ENCODE data around the gene AAK1. TPM values are rescaled to one million over a fixed set of nuclear protein-coding genes. Genes with fewer than 3 reads are reported as not detected.
"Not testable (repeated sequence)": the region's sequence is repeated elsewhere in the genome, so short reads cannot be mapped to it uniquely, and the experiment has no call there.

Gene AAK1
- total RNA-seq, 1 donor from 2014 or later: 68.2 TPM

DNA sequence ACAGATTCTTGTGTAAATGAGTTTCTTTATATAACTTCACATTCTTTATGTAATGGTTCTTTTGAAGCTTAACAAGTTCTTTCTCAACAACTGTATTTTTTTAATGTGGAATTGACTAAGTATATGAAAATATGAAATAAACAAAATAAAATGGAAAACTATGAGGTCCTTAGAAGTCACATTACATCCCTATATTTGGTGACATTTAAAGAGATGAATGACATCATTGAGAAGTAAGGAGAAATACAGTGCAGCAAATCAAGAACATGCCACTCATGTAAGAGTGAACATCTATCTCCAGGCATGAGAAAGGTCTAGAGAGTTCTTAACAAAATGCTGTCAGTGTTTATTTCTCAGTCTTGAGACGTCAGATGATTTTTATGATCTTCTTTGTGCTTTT lies 39.0 kb upstream of the AAK1 start:
- peaks cover 2% of the 10 kb centered on the region for H3K27me3 Mint-ChIP-seq (ENCODE audit: unreplicated experiment)
- H3K9me3 Mint-ChIP-seq (ENCODE audit: unreplicated experiment): no peaks in the 10 kb centered on the region
- H3K27ac Mint-ChIP-seq (ENCODE audit: unreplicated experiment): no peak overlapping the region
- TF ChIP-seq, protein P1, sequence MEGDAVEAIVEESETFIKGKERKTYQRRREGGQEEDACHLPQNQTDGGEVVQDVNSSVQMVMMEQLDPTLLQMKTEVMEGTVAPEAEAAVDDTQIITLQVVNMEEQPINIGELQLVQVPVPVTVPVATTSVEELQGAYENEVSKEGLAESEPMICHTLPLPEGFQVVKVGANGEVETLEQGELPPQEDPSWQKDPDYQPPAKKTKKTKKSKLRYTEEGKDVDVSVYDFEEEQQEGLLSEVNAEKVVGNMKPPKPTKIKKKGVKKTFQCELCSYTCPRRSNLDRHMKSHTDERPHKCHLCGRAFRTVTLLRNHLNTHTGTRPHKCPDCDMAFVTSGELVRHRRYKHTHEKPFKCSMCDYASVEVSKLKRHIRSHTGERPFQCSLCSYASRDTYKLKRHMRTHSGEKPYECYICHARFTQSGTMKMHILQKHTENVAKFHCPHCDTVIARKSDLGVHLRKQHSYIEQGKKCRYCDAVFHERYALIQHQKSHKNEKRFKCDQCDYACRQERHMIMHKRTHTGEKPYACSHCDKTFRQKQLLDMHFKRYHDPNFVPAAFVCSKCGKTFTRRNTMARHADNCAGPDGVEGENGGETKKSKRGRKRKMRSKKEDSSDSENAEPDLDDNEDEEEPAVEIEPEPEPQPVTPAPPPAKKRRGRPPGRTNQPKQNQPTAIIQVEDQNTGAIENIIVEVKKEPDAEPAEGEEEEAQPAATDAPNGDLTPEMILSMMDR (IDR thresholded peaks at IDR 0.05; ENCODE audit: partially characterized antibody, unreplicated experiment): no peak
- no peaks in the 10 kb centered on the region for H3K36me3 Mint-ChIP-seq (ENCODE audit: unreplicated experiment)
- H3K4me1 Mint-ChIP-seq (ENCODE audit: low read depth, unreplicated experiment): no peaks in the 10 kb centered on the region
- no peak overlapping the region for H3K4me3 Mint-ChIP-seq (ENCODE audit: unreplicated experiment)
- DNase-seq: no peak

DNA sequence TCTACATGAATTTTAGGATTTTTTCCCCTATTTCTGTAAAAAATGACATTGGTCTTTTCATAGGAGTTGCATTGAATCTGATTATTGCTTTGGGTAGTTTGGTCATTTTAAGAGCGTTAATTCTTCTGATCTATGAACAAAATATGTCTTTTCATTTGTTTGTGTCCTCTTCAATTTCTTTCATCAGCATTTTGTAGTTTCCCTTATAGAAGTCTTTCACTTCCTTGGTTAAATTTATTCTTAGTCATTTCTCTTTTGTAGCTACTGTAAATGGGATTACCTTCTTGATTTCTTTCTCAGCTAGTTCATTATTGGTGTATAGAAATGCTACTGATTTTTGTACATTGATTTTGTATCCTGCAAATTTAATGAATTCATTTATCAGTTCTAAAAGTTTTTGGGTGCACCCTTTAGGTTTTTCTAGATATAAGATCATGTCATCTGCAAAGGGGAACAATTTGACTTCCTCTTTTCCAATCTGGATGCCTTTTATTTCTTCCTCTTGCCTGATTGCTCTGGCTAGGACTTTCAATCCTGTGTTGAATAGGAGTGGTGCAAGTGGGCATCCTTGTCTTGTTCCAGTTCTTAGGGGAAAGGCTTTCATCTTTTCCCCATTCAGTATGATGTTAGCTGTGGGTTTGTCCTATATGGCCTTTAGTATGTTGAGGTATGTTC lies 36.6 kb upstream of the AAK1 start:
- Mint-ChIP-seq H3K27ac (ENCODE audit: unreplicated experiment) (no peak overlapping the region), H3K4me1 (ENCODE audit: low read depth, unreplicated experiment) (no peaks in the 10 kb centered on the region), H3K27me3 (ENCODE audit: unreplicated experiment) (no peaks in the 10 kb centered on the region), H3K9me3 (ENCODE audit: unreplicated experiment) (no peaks in the 10 kb centered on the region), H3K4me3 (ENCODE audit: unreplicated experiment) (no peak overlapping the region), H3K36me3 (ENCODE audit: unreplicated experiment) (no peaks in the 10 kb centered on the region)
- DNase-seq: no peak
- TF ChIP-seq, protein P1 (IDR thresholded peaks at IDR 0.05; ENCODE audit: partially characterized antibody, unreplicated experiment): no peak

- H3K9me3 Mint-ChIP-seq (ENCODE audit: unreplicated experiment): no peaks in the 10 kb centered on the region
- H3K4me3 Mint-ChIP-seq (ENCODE audit: unreplicated experiment): no peak overlapping the region
- no peaks in the 10 kb centered on the region for H3K27me3 Mint-ChIP-seq (ENCODE audit: unreplicated experiment)
- H3K4me1 Mint-ChIP-seq (ENCODE audit: low read depth, unreplicated experiment): no peaks in the 10 kb centered on the region
- no peak for DNase-seq
- TF ChIP-seq, protein P1 (IDR thresholded peaks at IDR 0.05; ENCODE audit: partially characterized antibody, unreplicated experiment): no peak
- no peaks in the 10 kb centered on the region for H3K36me3 Mint-ChIP-seq (ENCODE audit: unreplicated experiment)
- no peak overlapping the region for H3K27ac Mint-ChIP-seq (ENCODE audit: unreplicated experiment)
Observed at GRCh38 chr2:69677914-69678313, 34.4 kb upstream of the AAK1 start.

GRCh38 chr2:69676146-69676545 lies 32.6 kb upstream of the AAK1 start:
- H3K27ac Mint-ChIP-seq (ENCODE audit: unreplicated experiment): no peak overlapping the region
- peaks cover 5% of the 10 kb centered on the region for H3K36me3 Mint-ChIP-seq (ENCODE audit: unreplicated experiment)
- TF ChIP-seq, protein P1 (IDR thresholded peaks at IDR 0.05; ENCODE audit: partially characterized antibody, unreplicated experiment): no peak
- H3K27me3 Mint-ChIP-seq (ENCODE audit: unreplicated experiment): no peaks in the 10 kb centered on the region
- H3K4me3 Mint-ChIP-seq (ENCODE audit: unreplicated experiment): no peak overlapping the region
- no peak for DNase-seq
- no peaks in the 10 kb centered on the region for H3K9me3 Mint-ChIP-seq (ENCODE audit: unreplicated experiment)
- H3K4me1 Mint-ChIP-seq (ENCODE audit: low read depth, unreplicated experiment): no peaks in the 10 kb centered on the region

GRCh38 chr2:69674316-69674670 lies 30.8 kb upstream of the AAK1 start:
- Mint-ChIP-seq H3K27ac (ENCODE audit: unreplicated experiment) (no peak overlapping the region), H3K27me3 (ENCODE audit: unreplicated experiment) (no peaks in the 10 kb centered on the region), H3K4me1 (ENCODE audit: low read depth, unreplicated experiment) (no peaks in the 10 kb centered on the region), H3K4me3 (ENCODE audit: unreplicated experiment) (no peak overlapping the region), H3K9me3 (ENCODE audit: unreplicated experiment) (no peaks in the 10 kb centered on the region), H3K36me3 (ENCODE audit: unreplicated experiment) (peaks cover 5% of the 10 kb centered on the region)
- no peak for DNase-seq
- TF ChIP-seq, protein P1 (IDR thresholded peaks at IDR 0.05; ENCODE audit: partially characterized antibody, unreplicated experiment): no peak

- H3K9me3 Mint-ChIP-seq (ENCODE audit: unreplicated experiment); H3K27me3 Mint-ChIP-seq (ENCODE audit: unreplicated experiment); H3K4me1 Mint-ChIP-seq (ENCODE audit: low read depth, unreplicated experiment); H3K4me3 Mint-ChIP-seq (ENCODE audit: unreplicated experiment); DNase-seq; H3K27ac Mint-ChIP-seq (ENCODE audit: unreplicated experiment); H3K36me3 Mint-ChIP-seq (ENCODE audit: unreplicated experiment): not testable (repeated sequence)
Observed at GRCh38 chr2:69673098-69673497, 29.6 kb upstream of the AAK1 start.
